ENCODE measurements around the gene DCAF10. TPM values are rescaled to one million over a fixed set of nuclear protein-coding genes. Genes with fewer than 3 reads are reported as not detected.
A peak's percentile ranks its signal among the peaks of the same experiment; 100 is the strongest.

Gene DCAF10
- total and polyA plus RNA-seq, 2 of the 13 experiments (the other 11 are each of a cell fraction or from before 2014, with no cell fraction given) = 9.2 to 20.3 TPM

DNA sequence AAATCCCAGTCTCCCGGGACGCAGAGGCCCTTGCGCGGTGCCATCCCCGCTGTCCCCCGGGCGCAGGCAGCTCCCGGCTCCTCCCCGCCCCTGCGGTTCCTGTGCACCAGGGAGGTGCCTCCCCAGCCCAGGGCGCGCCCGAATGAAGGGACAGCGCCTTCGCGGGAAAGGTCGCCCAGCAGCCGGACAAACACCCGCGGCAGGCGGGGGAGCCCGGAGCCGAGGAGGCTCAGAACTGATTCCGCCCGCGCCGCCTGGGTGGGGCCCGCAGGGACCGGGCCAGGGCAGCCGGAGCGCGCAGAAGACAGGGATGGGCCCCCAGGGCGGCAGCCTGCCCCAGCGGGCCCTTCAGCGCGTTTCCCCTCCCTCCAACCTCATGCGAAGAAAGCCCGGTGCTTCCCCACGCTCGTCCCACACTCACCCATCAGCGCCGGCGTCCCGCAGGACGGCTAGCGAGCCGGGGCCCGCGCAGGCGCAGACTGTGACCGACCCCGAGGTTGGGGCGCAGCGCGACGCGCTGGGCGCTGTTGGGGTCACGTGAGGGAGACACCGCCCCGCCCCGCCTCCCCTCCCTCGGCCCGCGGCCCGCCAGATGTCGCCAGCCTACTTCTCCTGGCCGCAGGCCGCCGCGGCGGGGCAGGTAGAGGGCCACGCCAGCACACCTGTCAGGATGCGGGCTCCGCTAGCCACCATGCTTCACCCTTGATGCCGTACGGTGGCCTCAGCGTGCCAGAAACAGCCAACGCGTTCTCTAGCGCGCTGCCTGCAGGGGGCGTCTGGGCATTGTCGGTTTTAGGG, 103.2 kb downstream of the DCAF10 start, which contains the start of gene SLC25A51 (continued):
- TF ChIP-seq, protein P1, sequence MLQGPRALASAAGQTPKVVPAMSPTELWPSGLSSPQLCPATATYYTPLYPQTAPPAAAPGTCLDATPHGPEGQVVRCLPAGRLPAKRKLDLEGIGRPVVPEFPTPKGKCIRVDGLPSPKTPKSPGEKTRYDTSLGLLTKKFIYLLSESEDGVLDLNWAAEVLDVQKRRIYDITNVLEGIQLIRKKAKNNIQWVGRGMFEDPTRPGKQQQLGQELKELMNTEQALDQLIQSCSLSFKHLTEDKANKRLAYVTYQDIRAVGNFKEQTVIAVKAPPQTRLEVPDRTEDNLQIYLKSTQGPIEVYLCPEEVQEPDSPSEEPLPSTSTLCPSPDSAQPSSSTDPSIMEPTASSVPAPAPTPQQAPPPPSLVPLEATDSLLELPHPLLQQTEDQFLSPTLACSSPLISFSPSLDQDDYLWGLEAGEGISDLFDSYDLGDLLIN (CRISPR knock-in tag; IDR thresholded peaks at IDR 0.05; ENCODE audit: borderline replicate concordance) = peak; percentile 56; the same call in 1 of the 2 replicates
- TF ChIP-seq, protein P2, sequence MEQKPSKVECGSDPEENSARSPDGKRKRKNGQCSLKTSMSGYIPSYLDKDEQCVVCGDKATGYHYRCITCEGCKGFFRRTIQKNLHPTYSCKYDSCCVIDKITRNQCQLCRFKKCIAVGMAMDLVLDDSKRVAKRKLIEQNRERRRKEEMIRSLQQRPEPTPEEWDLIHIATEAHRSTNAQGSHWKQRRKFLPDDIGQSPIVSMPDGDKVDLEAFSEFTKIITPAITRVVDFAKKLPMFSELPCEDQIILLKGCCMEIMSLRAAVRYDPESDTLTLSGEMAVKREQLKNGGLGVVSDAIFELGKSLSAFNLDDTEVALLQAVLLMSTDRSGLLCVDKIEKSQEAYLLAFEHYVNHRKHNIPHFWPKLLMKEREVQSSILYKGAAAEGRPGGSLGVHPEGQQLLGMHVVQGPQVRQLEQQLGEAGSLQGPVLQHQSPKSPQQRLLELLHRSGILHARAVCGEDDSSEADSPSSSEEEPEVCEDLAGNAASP (CRISPR knock-in tag; IDR thresholded peaks at IDR 0.05; ENCODE audit: borderline replicate concordance) = peak; percentile 80
- TF ChIP-seq, protein P3, sequence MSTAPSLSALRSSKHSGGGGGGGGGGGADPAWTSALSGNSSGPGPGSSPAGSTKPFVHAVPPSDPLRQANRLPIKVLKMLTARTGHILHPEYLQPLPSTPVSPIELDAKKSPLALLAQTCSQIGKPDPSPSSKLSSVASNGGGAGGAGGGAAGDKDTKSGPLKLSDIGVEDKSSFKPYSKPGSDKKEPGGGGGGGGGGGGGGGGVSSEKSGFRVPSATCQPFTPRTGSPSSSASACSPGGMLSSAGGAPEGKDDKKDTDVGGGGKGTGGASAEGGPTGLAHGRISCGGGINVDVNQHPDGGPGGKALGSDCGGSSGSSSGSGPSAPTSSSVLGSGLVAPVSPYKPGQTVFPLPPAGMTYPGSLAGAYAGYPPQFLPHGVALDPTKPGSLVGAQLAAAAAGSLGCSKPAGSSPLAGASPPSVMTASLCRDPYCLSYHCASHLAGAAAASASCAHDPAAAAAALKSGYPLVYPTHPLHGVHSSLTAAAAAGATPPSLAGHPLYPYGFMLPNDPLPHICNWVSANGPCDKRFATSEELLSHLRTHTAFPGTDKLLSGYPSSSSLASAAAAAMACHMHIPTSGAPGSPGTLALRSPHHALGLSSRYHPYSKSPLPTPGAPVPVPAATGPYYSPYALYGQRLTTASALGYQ (CRISPR knock-in tag; IDR thresholded peaks at IDR 0.05) = peak; percentile 30; the same call in 1 of the 2 replicates
- TF ChIP-seq ZSCAN22 (CRISPR knock-in tag; IDR thresholded peaks at IDR 0.05) (no peak), NAIF1 (CRISPR knock-in tag; IDR thresholded peaks at IDR 0.05; ENCODE audit: borderline replicate concordance) (peak; percentile 69; the same call in 1 of the 2 replicates), SKI (IDR thresholded peaks at IDR 0.05; ENCODE audit: partially characterized antibody) (peak; percentile 78), ZFP37 (CRISPR knock-in tag; IDR thresholded peaks at IDR 0.05; ENCODE audit: borderline replicate concordance) (no peak), ESRRA (CRISPR knock-in tag; IDR thresholded peaks at IDR 0.05; ENCODE audit: low read depth) (peak; percentile 65; the same call in 1 of the 2 replicates), EHMT2 (IDR thresholded peaks at IDR 0.05; ENCODE audit: borderline replicate concordance, low read depth, low read length) (no peak; the same call in 1 of the 2 replicates), ZNF891 (CRISPR knock-in tag; IDR thresholded peaks at IDR 0.05) (peak; percentile 40; the same call in 1 of the 2 replicates), HNRNPL (IDR thresholded peaks at IDR 0.05; ENCODE audit: low read depth, low read length) (no peak), TOE1 (CRISPR knock-in tag; IDR thresholded peaks at IDR 0.05) (0 out of 2 replicates have a peak, but pooled peaks have one; percentile 60), RCOR2 (CRISPR knock-in tag; IDR thresholded peaks at IDR 0.05) (0 out of 2 replicates have a peak, but pooled peaks have one; percentile 47), ZNF101 (CRISPR knock-in tag; IDR thresholded peaks at IDR 0.05; ENCODE audit: borderline replicate concordance, low read depth) (no peak)
- TF ChIP-seq, protein P4, sequence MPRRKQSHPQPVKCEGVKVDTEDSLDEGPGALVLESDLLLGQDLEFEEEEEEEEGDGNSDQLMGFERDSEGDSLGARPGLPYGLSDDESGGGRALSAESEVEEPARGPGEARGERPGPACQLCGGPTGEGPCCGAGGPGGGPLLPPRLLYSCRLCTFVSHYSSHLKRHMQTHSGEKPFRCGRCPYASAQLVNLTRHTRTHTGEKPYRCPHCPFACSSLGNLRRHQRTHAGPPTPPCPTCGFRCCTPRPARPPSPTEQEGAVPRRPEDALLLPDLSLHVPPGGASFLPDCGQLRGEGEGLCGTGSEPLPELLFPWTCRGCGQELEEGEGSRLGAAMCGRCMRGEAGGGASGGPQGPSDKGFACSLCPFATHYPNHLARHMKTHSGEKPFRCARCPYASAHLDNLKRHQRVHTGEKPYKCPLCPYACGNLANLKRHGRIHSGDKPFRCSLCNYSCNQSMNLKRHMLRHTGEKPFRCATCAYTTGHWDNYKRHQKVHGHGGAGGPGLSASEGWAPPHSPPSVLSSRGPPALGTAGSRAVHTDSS (CRISPR knock-in tag; conservative IDR thresholded peaks at IDR 0.05) = no peak
- TF ChIP-seq, protein P5, sequence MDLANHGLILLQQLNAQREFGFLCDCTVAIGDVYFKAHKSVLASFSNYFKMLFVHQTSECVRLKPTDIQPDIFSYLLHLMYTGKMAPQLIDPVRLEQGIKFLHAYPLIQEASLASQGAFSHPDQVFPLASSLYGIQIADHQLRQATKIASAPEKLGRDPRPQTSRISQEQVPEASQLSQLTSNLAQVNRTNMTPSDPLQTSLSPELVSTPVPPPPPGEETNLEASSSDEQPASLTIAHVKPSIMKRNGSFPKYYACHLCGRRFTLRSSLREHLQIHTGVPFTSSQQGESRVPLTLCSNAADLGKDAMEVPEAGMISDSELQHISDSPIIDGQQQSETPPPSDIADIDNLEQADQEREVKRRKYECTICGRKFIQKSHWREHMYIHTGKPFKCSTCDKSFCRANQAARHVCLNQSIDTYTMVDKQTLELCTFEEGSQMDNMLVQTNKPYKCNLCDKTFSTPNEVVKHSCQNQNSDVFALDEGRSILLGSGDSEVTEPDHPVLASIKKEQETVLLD (CRISPR knock-in tag; IDR thresholded peaks at IDR 0.05; ENCODE audit: low read depth) = no peak; the same call in 1 of the 2 replicates
- TF ChIP-seq, protein P6, sequence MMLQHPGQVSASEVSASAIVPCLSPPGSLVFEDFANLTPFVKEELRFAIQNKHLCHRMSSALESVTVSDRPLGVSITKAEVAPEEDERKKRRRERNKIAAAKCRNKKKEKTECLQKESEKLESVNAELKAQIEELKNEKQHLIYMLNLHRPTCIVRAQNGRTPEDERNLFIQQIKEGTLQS (CRISPR knock-in tag; IDR thresholded peaks at IDR 0.05) = 0 out of 2 replicates have a peak, but pooled peaks have one; percentile 10

Measured in HepG2 (cell line).